Activated T-helper 17 cell treated with anti-CD3 and anti-CD28 coated beads, Interleukin-2, amount 50 U/mL, for 72 hours (primary cell): ENCODE measurements around the gene OR8A1. TPM values are rescaled to one million over a fixed set of nuclear protein-coding genes. Genes with fewer than 3 reads are reported as not detected.
"Not testable (repeated sequence)": the region's sequence is repeated elsewhere in the genome, so short reads cannot be mapped to it uniquely, and the experiment has no call there.

Source experiments
- ATAC-seq: fragments of 150-1000 bp; cut with Tn5 transposase; replicated peaks from 2 replicates; pipeline ENCODE4 v1.10.0; 2021; ENCODE audit warnings: mild to moderate bottlenecking, moderate library complexity
- H3K27ac Mint-ChIP-seq: one replicate; pipeline ENCODE4 v1.8.0; 2022; ENCODE audit warnings: mixed read lengths
- H3K27me3 Mint-ChIP-seq: one replicate; pipeline ENCODE4 v1.8.0; 2022; ENCODE audit warnings: mixed read lengths
- H3K36me3 Mint-ChIP-seq: one replicate; pipeline ENCODE4 v1.8.0; 2022; ENCODE audit warnings: low read depth, mild to moderate bottlenecking, mixed read lengths
- H3K4me1 Mint-ChIP-seq: one replicate; pipeline ENCODE4 v1.8.0; 2022; ENCODE audit warnings: mixed read lengths
- H3K4me3 Mint-ChIP-seq: one replicate; pipeline ENCODE4 v1.8.0; 2022; ENCODE audit warnings: mild to moderate bottlenecking, mixed read lengths
- H3K9me3 Mint-ChIP-seq: one replicate; pipeline ENCODE4 v1.8.0; 2022; ENCODE audit warnings: mixed read lengths
- total RNA-seq, 2 donors: library from RNA; stranded (reverse); gene quantifications; one replicate each; pipeline ENCODE4 v1.2.3, GENCODE V29; 2022

Gene OR8A1
- total RNA-seq, 2 donors from 2014 or later, result not detected

GRCh38 chr11:124578761-124579160, 9.0 kb downstream of the OR8A1 start:
- no peak for ATAC-seq
- no peaks in the 10 kb centered on the region for H3K9me3 Mint-ChIP-seq
- H3K4me3 Mint-ChIP-seq, result no peak overlapping the region
- no peaks in the 10 kb centered on the region for H3K4me1 Mint-ChIP-seq
- H3K27me3 Mint-ChIP-seq, result peaks cover 23% of the 10 kb centered on the region
- no peak overlapping the region for H3K27ac Mint-ChIP-seq
- no peaks in the 10 kb centered on the region for H3K36me3 Mint-ChIP-seq

DNA sequence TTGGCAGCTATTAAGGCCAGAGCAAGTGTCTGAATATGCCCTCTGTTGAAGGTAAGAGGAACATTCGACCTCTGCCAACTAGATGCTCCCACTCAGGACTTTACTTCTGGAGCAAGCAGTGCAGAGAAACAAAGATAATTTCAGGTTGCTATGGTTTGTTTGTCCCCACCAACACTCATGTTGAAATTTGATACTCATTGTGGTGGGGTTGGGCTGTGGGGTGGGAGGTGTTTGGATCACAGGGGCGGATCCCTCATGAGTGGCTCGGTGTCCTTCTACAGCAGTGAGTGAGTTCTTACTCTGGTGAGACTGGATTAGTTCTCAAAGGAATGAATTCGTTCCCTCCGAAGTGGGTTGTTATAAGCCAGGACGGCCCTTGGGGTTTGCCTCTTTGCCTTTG, 12.0 kb downstream of the OR8A1 start:
- H3K4me1 Mint-ChIP-seq, result no peaks in the 10 kb centered on the region
- no peak for ATAC-seq
- no peak overlapping the region for H3K4me3 Mint-ChIP-seq
- H3K36me3 Mint-ChIP-seq, result no peaks in the 10 kb centered on the region
- H3K27me3 Mint-ChIP-seq, result peaks cover 9% of the 10 kb centered on the region
- no peaks in the 10 kb centered on the region for H3K9me3 Mint-ChIP-seq
- no peak overlapping the region for H3K27ac Mint-ChIP-seq

DNA sequence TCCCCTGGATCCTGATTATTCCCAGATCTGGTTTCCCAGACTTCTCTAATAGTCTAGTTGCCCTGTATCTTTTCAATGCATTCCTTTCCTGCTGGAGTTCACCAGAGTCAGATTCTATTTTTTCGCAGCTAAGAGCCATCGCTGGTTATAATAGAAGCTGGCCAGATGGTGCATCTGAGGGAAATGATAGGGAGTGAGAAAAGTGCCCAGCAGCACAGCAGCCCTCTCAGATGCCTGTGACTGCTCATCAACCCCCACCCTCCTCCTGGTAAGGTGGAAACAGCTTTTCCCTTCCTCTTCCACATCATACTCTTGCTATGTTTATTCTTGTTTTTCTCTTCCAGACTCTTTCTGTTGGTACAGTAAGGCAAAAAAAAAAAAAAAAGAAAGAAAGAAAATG, 12.8 kb downstream of the OR8A1 start:
- Mint-ChIP-seq H3K27me3 (peaks cover 14% of the 10 kb centered on the region), H3K4me1 (no peaks in the 10 kb centered on the region), H3K36me3 (no peaks in the 10 kb centered on the region), H3K9me3 (no peaks in the 10 kb centered on the region), H3K4me3 (no peak overlapping the region), H3K27ac (no peak overlapping the region)
- ATAC-seq, result no peak

DNA sequence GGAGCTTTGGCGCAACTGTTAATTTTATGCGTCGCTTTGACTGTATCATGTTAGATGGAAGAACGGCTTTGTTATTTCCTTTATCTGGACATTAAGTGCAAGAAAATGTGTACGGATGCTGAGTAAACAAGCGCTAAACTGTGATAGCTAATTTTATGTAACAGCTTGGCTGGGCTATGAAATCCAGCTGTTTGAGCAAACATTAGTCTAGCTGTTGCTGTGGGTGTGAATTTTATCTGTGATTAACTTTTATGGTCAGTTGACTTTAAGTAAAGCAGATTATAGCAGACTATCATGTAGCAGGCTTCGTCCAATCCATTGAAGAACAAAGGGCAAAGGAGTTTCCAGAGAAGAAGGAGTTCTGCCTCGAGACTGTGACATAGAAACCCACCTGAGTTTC, 14.0 kb downstream of the OR8A1 start:
- no peak overlapping the region for H3K4me3 Mint-ChIP-seq
- H3K9me3 Mint-ChIP-seq, result no peaks in the 10 kb centered on the region
- no peak for ATAC-seq
- no peaks in the 10 kb centered on the region for H3K36me3 Mint-ChIP-seq
- no peaks in the 10 kb centered on the region for H3K4me1 Mint-ChIP-seq
- H3K27me3 Mint-ChIP-seq, result peaks cover 21% of the 10 kb centered on the region
- no peak overlapping the region for H3K27ac Mint-ChIP-seq

DNA sequence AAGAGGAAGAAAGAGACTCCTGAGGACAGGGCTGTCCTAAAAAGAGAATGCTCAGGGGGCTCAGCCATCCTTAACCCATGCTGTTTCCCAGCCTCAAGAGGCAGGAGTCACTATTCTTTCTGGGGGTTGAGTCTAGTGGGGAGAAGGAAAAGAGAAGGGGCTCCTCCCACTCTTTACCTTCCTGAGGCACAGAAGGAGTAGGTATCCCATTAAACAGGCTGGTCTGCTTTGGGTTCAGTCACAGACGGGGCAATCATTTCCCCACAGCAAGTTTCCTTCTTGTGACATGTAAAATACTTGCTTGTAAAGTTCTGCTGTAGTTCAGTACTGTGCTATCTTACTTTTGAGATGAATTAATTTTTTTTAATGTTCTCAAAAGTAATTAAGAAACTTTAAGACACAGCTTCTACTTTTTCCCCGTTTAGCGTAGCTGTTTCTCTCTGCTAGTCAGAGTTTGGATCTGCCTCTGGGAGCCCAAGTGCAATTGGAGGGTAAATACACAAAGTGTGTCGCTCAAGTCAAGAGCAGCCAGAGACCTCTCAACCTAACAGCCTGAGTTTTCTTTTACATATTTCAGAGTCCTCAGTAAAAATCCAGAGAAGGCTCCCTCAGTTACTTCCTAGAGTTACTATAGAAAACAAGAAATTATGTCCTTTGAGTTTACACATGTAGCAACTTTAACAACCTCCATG, 15.0 kb downstream of the OR8A1 start:
- H3K36me3 Mint-ChIP-seq, result no peaks in the 10 kb centered on the region
- H3K27me3 Mint-ChIP-seq, result peaks cover 24% of the 10 kb centered on the region
- H3K27ac Mint-ChIP-seq, result no peak overlapping the region
- no peaks in the 10 kb centered on the region for H3K9me3 Mint-ChIP-seq
- no peak overlapping the region for H3K4me3 Mint-ChIP-seq
- no peak for ATAC-seq
- no peaks in the 10 kb centered on the region for H3K4me1 Mint-ChIP-seq

- Mint-ChIP-seq H3K4me1 (no peaks in the 10 kb centered on the region), H3K9me3 (no peaks in the 10 kb centered on the region), H3K36me3 (no peaks in the 10 kb centered on the region), H3K4me3 (no peak overlapping the region), H3K27me3 (peaks cover 27% of the 10 kb centered on the region), H3K27ac (no peak overlapping the region)
- ATAC-seq, result no peak
Observed at GRCh38 chr11:124586238-124586860, 16.6 kb downstream of the OR8A1 start.

GRCh38 chr11:124591430-124591829, 21.6 kb downstream of the OR8A1 start:
- Mint-ChIP-seq H3K36me3 (no peaks in the 10 kb centered on the region), H3K4me1 (no peaks in the 10 kb centered on the region), H3K9me3 (no peaks in the 10 kb centered on the region), H3K4me3 (no peak overlapping the region), H3K27ac (no peak overlapping the region), H3K27me3 (peaks cover 29% of the 10 kb centered on the region)
- no peak for ATAC-seq

DNA sequence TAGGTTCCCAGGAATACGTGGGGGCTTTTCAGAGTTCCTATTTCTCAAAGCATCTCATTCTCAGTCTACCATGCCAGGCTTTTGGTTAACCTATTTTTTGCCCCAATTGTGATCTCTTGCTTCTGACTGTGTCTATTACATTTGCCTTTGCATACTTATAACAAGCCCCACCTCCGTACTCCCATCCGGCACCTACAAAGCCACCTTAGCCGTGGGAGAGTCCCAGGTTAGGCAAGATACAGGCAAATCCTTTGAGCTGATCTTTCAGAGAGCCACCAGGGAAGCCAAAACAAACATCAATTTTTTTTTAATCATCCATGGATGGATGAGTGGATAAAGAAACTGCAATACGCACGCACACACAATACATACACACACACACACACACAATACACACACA, 22.8 kb downstream of the OR8A1 start:
- no peak for ATAC-seq
- Mint-ChIP-seq H3K27me3 (peaks cover 19% of the 10 kb centered on the region), H3K4me3 (no peak overlapping the region), H3K4me1 (no peaks in the 10 kb centered on the region), H3K9me3 (no peaks in the 10 kb centered on the region), H3K27ac (no peak overlapping the region), H3K36me3 (no peaks in the 10 kb centered on the region)

GRCh38 chr11:124595302-124595701, 25.5 kb downstream of the OR8A1 start:
- no peak overlapping the region for H3K4me3 Mint-ChIP-seq
- H3K36me3 Mint-ChIP-seq, result no peaks in the 10 kb centered on the region
- no peaks in the 10 kb centered on the region for H3K4me1 Mint-ChIP-seq
- peaks cover 13% of the 10 kb centered on the region for H3K27me3 Mint-ChIP-seq
- no peak for ATAC-seq
- no peaks in the 10 kb centered on the region for H3K9me3 Mint-ChIP-seq
- no peak overlapping the region for H3K27ac Mint-ChIP-seq

- Mint-ChIP-seq H3K27ac (no peak overlapping the region), H3K36me3 (no peaks in the 10 kb centered on the region), H3K9me3 (no peaks in the 10 kb centered on the region), H3K4me3 (no peak overlapping the region), H3K27me3 (peaks cover 27% of the 10 kb centered on the region), H3K4me1 (no peaks in the 10 kb centered on the region)
- ATAC-seq, result no peak
Observed at GRCh38 chr11:124597626-124598025, 27.8 kb downstream of the OR8A1 start.

- Mint-ChIP-seq H3K9me3 (no peaks in the 10 kb centered on the region), H3K4me1 (no peaks in the 10 kb centered on the region), H3K36me3 (no peaks in the 10 kb centered on the region), H3K27ac (no peak overlapping the region), H3K27me3 (peaks cover 26% of the 10 kb centered on the region), H3K4me3 (no peak overlapping the region)
- no peak for ATAC-seq
Observed at GRCh38 chr11:124600621-124601320, 31.0 kb downstream of the OR8A1 start.

DNA sequence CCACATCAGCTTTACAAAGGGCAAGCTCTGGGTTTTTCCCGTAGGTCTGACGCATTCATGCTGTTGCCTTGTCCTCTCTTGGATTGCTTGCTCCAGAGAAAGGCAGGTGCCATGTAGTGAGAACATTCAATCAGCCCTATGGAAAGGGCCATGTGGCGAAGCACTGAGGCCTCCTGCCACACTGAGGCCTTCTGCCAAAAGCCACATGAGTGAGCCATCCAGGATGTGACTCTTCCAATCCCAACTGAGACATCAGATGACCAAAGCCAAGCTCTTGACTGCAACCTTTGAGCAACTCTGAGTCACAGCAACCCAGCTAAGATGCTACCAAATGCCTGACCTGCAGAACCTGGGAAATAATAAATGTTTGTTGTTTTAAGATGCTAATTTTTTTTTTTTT, 32.4 kb downstream of the OR8A1 start:
- Mint-ChIP-seq H3K4me1 (no peaks in the 10 kb centered on the region), H3K4me3 (no peak overlapping the region), H3K9me3 (no peaks in the 10 kb centered on the region), H3K27me3 (peaks cover 21% of the 10 kb centered on the region), H3K36me3 (no peaks in the 10 kb centered on the region), H3K27ac (no peak overlapping the region)
- ATAC-seq, result peak; percentile 72

GRCh38 chr11:124602723-124603122, 32.9 kb downstream of the OR8A1 start:
- not testable (repeated sequence) for H3K4me3 Mint-ChIP-seq, H3K4me1 Mint-ChIP-seq, H3K36me3 Mint-ChIP-seq, H3K27ac Mint-ChIP-seq, ATAC-seq, H3K9me3 Mint-ChIP-seq
- peaks cover 21% of the 10 kb centered on the region for H3K27me3 Mint-ChIP-seq

DNA sequence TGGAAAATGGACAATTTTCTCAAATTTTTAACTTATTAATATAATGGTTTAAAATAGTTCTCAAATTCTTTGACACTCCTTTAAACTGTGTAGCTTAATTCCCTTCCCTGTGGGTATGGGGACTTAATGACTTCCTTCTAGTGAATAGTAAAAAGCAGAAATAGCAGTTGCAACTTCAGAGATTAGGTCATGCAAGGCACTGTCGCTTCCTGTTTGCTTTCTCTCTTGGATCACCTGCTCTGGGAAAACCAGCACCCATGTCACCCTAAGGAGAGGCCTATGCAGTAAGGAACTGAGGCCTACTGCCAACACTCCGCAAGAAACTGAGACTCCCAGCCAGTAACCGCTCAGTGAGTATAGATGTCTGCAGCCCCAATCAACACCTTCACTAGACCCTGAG, 35.9 kb downstream of the OR8A1 start:
- H3K36me3 Mint-ChIP-seq, result no peaks in the 10 kb centered on the region
- H3K27ac Mint-ChIP-seq, result no peak overlapping the region
- peaks cover 11% of the 10 kb centered on the region for H3K27me3 Mint-ChIP-seq
- H3K4me1 Mint-ChIP-seq, result no peaks in the 10 kb centered on the region
- H3K4me3 Mint-ChIP-seq, result no peak overlapping the region
- H3K9me3 Mint-ChIP-seq, result no peaks in the 10 kb centered on the region
- no peak for ATAC-seq

DNA sequence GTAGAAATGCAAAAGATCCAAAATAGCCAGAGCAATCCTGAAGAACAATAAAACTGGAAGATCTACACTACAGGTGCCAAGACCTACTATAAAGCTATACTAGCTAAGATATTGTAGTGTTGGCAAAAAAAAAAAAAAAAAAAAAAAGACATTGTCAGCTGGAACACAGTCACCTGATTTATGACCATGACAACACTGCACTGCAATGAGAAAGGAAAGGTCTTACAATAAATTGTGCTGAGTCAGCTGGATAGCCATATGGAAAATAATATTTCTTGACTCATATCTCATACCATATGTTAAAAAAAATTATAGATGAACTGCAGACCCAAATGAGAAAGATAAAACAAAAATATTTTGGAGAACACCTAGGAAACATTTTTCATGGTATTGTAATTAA, 38.4 kb downstream of the OR8A1 start:
- no peaks in the 10 kb centered on the region for H3K27me3 Mint-ChIP-seq
- no peaks in the 10 kb centered on the region for H3K36me3 Mint-ChIP-seq
- H3K4me3 Mint-ChIP-seq, result no peak overlapping the region
- H3K27ac Mint-ChIP-seq, result no peak overlapping the region
- no peaks in the 10 kb centered on the region for H3K9me3 Mint-ChIP-seq
- ATAC-seq, result no peak
- no peaks in the 10 kb centered on the region for H3K4me1 Mint-ChIP-seq
